ENCODE results near the gene MEIS3. TPM values are rescaled to one million over a fixed set of nuclear protein-coding genes. Genes with fewer than 3 reads are reported as not detected.

MEIS3 gene
- total RNA-seq, 6 experiments from 2014 or later, result 0.53 to 1.6 (median 0.77) TPM

GRCh38 chr19:47376589-47377144 is 42.7 kb downstream of the MEIS3 start:
- peaks cover 0 to 65% (median 18%) of the 10 kb centered on the region in 4 donors for H3K36me3 ChIP-seq
- peak overlapping the region; percentile 36 to 69 (median 52) for H3K27ac ChIP-seq
- no peak for TF ChIP-seq CTCF (IDR thresholded peaks at IDR 0.05)
- no peak for TF ChIP-seq POLR2A (IDR thresholded peaks at IDR 0.05)
- intact Hi-C loops (cut with DNase I), result no loop called here
- no CpG with 5 or more reads among the region's 16 CpGs for WGBS (ENCODE audit: insufficient coverage, low coverage, low lambda C conversion rate, missing lambda C conversion rate)
- no peak overlapping the region for H3K4me3 ChIP-seq
- no peaks in the 10 kb centered on the region for H3K9me3 ChIP-seq
- peak; percentile 57 to 70 (median 65) for DNase-seq
- no peaks in the 10 kb centered on the region for H3K27me3 ChIP-seq
- H3K4me1 ChIP-seq, result peaks cover 0 to 13% (median 3%) of the 10 kb centered on the region in 4 donors
- ATAC-seq, result peak; percentile 45 to 65 (median 54)

- H3K4me3 ChIP-seq, result no peak overlapping the region
- intact Hi-C loops (cut with DNase I), result no loop called here
- DNase-seq (no peak), ATAC-seq (no peak)
- WGBS (ENCODE audit: insufficient coverage, low coverage, low lambda C conversion rate, missing lambda C conversion rate), result no CpG with 5 or more reads among the region's 30 CpGs
- peak overlapping the region in 2 of 3 donors; percentile 36 to 69 for H3K27ac ChIP-seq
- TF ChIP-seq POLR2A (IDR thresholded peaks at IDR 0.05), result no peak
- no peak for TF ChIP-seq CTCF (IDR thresholded peaks at IDR 0.05)
- peaks cover 0 to 64% (median 17%) of the 10 kb centered on the region in 4 donors for H3K36me3 ChIP-seq
- H3K27me3 ChIP-seq, result no peaks in the 10 kb centered on the region
- no peaks in the 10 kb centered on the region for H3K9me3 ChIP-seq
- H3K4me1 ChIP-seq, result peaks cover 0 to 13% (median 3%) of the 10 kb centered on the region in 4 donors
Observed at GRCh38 chr19:47375694-47376588, 43.4 kb downstream of the MEIS3 start.

GRCh38 chr19:47374876-47375693 is 44.2 kb downstream of the MEIS3 start:
- WGBS (ENCODE audit: insufficient coverage, low coverage, low lambda C conversion rate, missing lambda C conversion rate), result 60% methylated on average over 1 of the region's 30 CpGs
- ATAC-seq, result no peak
- Histone ChIP-seq H3K9me3 (no peaks in the 10 kb centered on the region), H3K4me3 (no peak overlapping the region), H3K27ac (no peak overlapping the region), H3K36me3 (peaks cover 0 to 65% (median 16%) of the 10 kb centered on the region in 4 donors), H3K4me1 (peaks cover 0 to 13% (median 3%) of the 10 kb centered on the region in 4 donors), H3K27me3 (no peaks in the 10 kb centered on the region)
- DNase-seq, result no peak
- no peak for TF ChIP-seq POLR2A (IDR thresholded peaks at IDR 0.05)
- no peak for TF ChIP-seq CTCF (IDR thresholded peaks at IDR 0.05)
- intact Hi-C loops (cut with DNase I), result no loop called here

Measured in right lobe of liver (tissue), 6 donors.